ENCODE data around the gene CACNA2D3. TPM values are rescaled to one million over a fixed set of nuclear protein-coding genes. Genes with fewer than 3 reads are reported as not detected.

Gene CACNA2D3
- polyA plus RNA-seq, 3 donors, result 1.2 to 1.9 (median 1.7) TPM

GRCh38 chr3:54849360-54849759, 727.0 kb downstream of the CACNA2D3 start:
- DNase-seq (ENCODE audit: extremely low read depth in 1 of 11, low read depth in 9 of 11, low spot score in 4 of 11), result no peak

- DNase-seq (ENCODE audit: extremely low read depth in 1 of 11, low read depth in 9 of 11, low spot score in 4 of 11), result no peak
Observed at GRCh38 chr3:54850484-54851018, 728.2 kb downstream of the CACNA2D3 start.

DNA sequence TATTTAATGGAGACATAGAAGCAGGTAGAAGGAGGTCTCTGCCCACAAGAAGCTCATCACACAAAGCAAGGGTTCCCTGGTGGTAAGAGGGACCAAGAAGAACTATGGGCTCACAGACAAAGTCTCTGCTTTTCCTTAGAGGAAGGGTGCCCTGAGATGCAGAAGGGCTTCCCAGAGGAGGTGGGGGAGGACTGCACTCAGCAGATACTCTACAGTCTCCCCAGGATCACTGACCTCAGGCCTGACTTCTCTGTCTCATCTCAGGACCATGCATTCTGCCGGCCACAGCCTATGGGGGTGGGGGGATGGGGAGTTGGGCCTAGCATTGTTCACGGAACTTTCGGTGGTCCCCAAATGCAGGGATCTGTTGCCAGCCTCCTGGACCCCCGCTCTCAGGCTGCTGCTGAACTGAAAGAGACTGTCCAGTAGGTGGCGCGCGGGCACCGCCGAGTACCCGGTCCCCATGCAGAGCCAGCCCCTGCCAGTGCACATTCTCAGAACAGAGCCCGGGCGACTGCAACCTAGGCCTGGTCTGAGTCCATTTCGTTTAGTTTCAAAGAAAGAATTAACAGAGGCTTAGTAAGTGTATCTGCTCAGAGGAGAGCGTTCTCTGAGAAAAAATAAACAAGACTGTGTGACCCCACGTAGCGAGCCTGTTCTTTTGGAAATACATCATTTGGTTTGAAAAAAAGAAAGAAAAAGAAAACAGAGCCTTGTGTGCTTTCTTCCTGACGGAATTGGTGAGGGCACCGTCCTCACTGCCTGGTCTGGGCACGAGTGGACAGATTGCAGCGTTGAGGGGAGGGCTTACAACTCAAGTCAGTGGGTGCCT, 731.4 kb downstream of the CACNA2D3 start:
- DNase-seq (ENCODE audit: extremely low read depth in 1 of 11, low read depth in 9 of 11, low spot score in 4 of 11), result peak in 5 of 11 donors; percentile 45 to 59 (median 54)

- DNase-seq (ENCODE audit: extremely low read depth in 1 of 11, low read depth in 9 of 11, low spot score in 4 of 11), result no peak
Observed at GRCh38 chr3:54856271-54856670, 733.9 kb downstream of the CACNA2D3 start.

DNA sequence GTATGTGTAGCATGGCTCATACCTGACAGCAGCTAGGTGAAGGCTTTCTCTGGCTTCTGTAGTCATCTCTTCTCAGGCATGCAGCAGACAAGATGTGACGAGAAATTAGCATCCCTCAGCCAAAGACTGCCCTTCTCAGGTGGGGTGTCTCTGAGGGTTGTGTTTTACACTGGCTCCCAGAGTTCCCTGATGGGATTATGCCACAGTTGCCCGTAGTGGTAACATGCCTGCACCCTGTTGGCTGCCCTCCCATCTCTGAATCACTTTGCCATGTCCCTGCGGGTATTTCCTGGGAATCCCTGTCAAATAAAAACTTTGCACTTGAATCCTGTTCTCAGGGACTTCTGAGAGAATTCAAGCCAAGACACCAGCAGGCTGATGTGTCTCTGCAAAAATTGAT, 735.0 kb downstream of the CACNA2D3 start:
- no peak for DNase-seq (ENCODE audit: extremely low read depth in 1 of 11, low read depth in 9 of 11, low spot score in 4 of 11)

GRCh38 chr3:54858093-54858785, 735.9 kb downstream of the CACNA2D3 start:
- DNase-seq (ENCODE audit: extremely low read depth in 1 of 11, low read depth in 9 of 11, low spot score in 4 of 11), result no peak

- no peak for DNase-seq (ENCODE audit: extremely low read depth in 1 of 11, low read depth in 9 of 11, low spot score in 4 of 11)
Observed at GRCh38 chr3:54859184-54859583, 736.8 kb downstream of the CACNA2D3 start.

DNA sequence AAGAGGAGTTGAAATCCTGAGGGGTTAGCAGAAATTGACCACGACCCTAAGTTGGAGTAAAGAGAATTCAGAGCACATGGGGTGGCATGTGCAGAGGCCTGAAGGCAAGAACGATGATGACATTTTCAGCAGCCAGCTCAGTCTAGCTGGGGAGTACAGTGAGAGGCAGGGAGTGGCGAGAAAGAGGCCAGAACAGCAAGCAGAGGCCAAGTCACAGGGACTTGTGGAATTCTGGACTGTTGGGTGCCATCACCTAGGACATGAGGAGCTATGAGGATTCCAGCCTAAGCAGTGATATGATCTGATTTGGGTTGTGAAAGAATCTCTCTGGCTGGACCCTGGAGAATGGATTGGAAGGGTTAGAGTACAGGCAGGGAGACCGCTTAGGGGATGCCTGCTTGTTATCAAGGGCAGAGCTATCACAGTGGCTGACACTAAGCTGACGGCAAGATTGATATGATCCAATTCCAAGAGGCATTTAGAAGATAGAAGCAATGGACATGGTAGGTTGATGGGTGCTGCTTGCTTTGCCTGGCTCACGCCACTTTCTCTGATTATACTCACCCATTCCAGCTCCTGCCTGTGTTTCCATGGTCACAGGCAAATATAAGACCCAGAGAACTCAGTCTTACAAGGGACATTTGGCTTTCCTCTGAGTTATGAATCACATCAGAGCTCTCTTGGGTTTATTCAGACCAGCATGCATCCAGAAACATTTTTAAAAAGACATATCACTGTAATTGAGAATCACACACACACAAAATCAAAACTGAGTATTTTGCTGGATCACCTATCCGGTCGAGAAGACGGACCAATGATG, 739.1 kb downstream of the CACNA2D3 start:
- DNase-seq (ENCODE audit: extremely low read depth in 1 of 11, low read depth in 9 of 11, low spot score in 4 of 11), result no peak

DNA sequence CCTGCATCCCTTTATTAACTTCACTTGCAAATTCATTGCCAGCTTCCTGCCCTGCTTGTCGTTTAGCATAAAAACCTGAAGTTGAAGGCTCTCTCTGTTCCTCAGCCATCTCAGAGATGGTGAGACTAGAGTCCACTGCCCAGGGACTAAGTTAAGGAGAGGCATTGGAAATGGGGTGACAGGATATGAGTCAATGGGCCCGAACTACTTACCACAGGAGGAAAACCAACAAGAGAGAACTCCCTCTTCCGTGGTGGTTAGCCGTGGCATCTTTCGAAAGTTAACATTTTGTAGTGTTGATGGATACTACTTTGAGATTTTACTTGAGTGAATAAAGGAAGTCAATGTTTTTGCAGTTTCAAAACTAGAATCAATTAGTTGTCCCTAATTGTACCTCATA, 740.2 kb downstream of the CACNA2D3 start:
- DNase-seq (ENCODE audit: extremely low read depth in 1 of 11, low read depth in 9 of 11, low spot score in 4 of 11), result no peak

DNA sequence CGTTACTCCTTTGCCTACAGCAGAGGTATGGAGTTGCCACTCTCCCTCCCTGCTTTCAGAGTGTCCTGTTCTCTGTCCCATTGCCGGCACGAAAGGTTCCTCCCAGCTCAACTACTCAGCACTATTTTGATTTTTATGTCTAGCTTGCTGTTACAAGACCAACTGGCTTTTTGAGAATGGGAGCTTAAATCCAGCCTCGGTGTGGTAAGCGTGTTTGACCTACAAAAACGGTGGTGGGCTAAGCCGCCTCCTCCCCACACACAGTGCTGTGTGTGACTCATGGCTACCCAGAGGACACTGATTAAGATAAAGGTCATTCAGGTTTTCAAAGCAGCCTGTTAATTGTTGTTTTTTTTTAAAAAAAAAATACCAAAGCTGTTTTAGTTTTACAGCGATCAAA, 741.0 kb downstream of the CACNA2D3 start:
- no peak for DNase-seq (ENCODE audit: extremely low read depth in 1 of 11, low read depth in 9 of 11, low spot score in 4 of 11)

- DNase-seq (ENCODE audit: extremely low read depth in 1 of 11, low read depth in 9 of 11, low spot score in 4 of 11), result no peak
Observed at GRCh38 chr3:54863786-54864185, 741.4 kb downstream of the CACNA2D3 start.

GRCh38 chr3:54865316-54865715, 743.0 kb downstream of the CACNA2D3 start:
- DNase-seq (ENCODE audit: extremely low read depth in 1 of 11, low read depth in 9 of 11, low spot score in 4 of 11), result no peak

GRCh38 chr3:54866251-54866650, 743.9 kb downstream of the CACNA2D3 start:
- no peak for DNase-seq (ENCODE audit: extremely low read depth in 1 of 11, low read depth in 9 of 11, low spot score in 4 of 11)

DNA sequence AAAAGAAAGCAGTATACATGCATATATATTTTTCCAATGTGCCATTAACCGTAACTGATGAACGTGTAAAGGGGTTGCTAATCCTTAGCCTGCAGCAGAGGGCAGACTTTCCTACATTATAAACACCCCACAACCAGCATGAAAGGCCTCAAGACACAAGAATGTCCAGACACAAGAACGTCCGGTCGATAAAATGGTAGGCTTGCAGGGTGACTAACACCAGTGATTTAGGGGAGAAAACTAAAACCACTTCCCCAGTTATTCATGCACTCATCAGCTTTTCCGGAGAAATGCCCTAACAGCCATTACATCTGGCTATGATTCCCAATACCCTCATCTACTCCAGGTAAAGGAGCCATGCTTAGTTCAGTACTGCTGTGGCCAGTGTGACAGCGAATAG, 748.1 kb downstream of the CACNA2D3 start:
- DNase-seq (ENCODE audit: extremely low read depth in 1 of 11, low read depth in 9 of 11, low spot score in 4 of 11), result peak in 7 of 11 donors; percentile 43 to 74 (median 57)

GRCh38 chr3:54871867-54872266, 749.5 kb downstream of the CACNA2D3 start:
- DNase-seq (ENCODE audit: extremely low read depth in 1 of 11, low read depth in 9 of 11, low spot score in 4 of 11), result no peak

- DNase-seq (ENCODE audit: extremely low read depth in 1 of 11, low read depth in 9 of 11, low spot score in 4 of 11), result no peak
Observed at GRCh38 chr3:54873059-54874010, 751.0 kb downstream of the CACNA2D3 start.

GRCh38 chr3:54874816-54875556, 752.6 kb downstream of the CACNA2D3 start:
- no peak for DNase-seq (ENCODE audit: extremely low read depth in 1 of 11, low read depth in 9 of 11, low spot score in 4 of 11)

Measured in renal cortex interstitium (tissue), 11 donors.